Measurements from ENCODE around the gene FGD5. TPM values are rescaled to one million over a fixed set of nuclear protein-coding genes. Genes with fewer than 3 reads are reported as not detected.

FGD5 gene
- total RNA-seq, 1 donor from 2014 or later: not detected

- FAIRE-seq (no peak), DNase-seq (ENCODE audit: low read depth) (no peak)
- H3K27me3 ChIP-seq (ENCODE audit: control insufficient read depth, insufficient read depth, low read length): no peaks in the 10 kb centered on the region
- H3K4me3 ChIP-seq (ENCODE audit: low read depth, low read length): no peak overlapping the region
- TF ChIP-seq CTCF (IDR thresholded peaks at IDR 0.05; ENCODE audit: insufficient read depth, low read length, severe bottlenecking): no peak
- H3K36me3 ChIP-seq (ENCODE audit: control insufficient read depth, insufficient read depth, low read length): no peaks in the 10 kb centered on the region
Observed at GRCh38 chr3:14913926-14914778, 95.4 kb downstream of the FGD5 start.

GRCh38 chr3:14914779-14915117 lies 96.0 kb downstream of the FGD5 start:
- DNase-seq (ENCODE audit: low read depth): no peak
- no peaks in the 10 kb centered on the region for H3K27me3 ChIP-seq (ENCODE audit: control insufficient read depth, insufficient read depth, low read length)
- no peak overlapping the region for H3K4me3 ChIP-seq (ENCODE audit: low read depth, low read length)

GRCh38 chr3:14915636-14916222 lies 97.0 kb downstream of the FGD5 start:
- Histone ChIP-seq H3K27me3 (ENCODE audit: control insufficient read depth, insufficient read depth, low read length) (no peaks in the 10 kb centered on the region), H3K4me3 (ENCODE audit: low read depth, low read length) (no peak overlapping the region), H3K36me3 (ENCODE audit: control insufficient read depth, insufficient read depth, low read length) (no peaks in the 10 kb centered on the region)
- TF ChIP-seq CTCF (IDR thresholded peaks at IDR 0.05; ENCODE audit: insufficient read depth, low read length, severe bottlenecking): peak; percentile 34
- DNase-seq (ENCODE audit: low read depth) (peak; percentile 5), FAIRE-seq (peak; percentile 98)

More at GRCh38 chr3:14914779-14915117, 96.0 kb downstream of the FGD5 start:
- no peak for FAIRE-seq
- TF ChIP-seq CTCF (IDR thresholded peaks at IDR 0.05; ENCODE audit: insufficient read depth, low read length, severe bottlenecking): no peak
- H3K36me3 ChIP-seq (ENCODE audit: control insufficient read depth, insufficient read depth, low read length): no peaks in the 10 kb centered on the region

GRCh38 chr3:14918356-14918860 lies 99.6 kb downstream of the FGD5 start:
- no peaks in the 10 kb centered on the region for H3K27me3 ChIP-seq (ENCODE audit: control insufficient read depth, insufficient read depth, low read length)
- H3K4me3 ChIP-seq (ENCODE audit: low read depth, low read length): no peak overlapping the region
- H3K36me3 ChIP-seq (ENCODE audit: control insufficient read depth, insufficient read depth, low read length): no peaks in the 10 kb centered on the region
- FAIRE-seq (no peak), DNase-seq (ENCODE audit: low read depth) (no peak)
- TF ChIP-seq CTCF (IDR thresholded peaks at IDR 0.05; ENCODE audit: insufficient read depth, low read length, severe bottlenecking): no peak

- Histone ChIP-seq H3K27me3 (ENCODE audit: control insufficient read depth, insufficient read depth, low read length) (no peaks in the 10 kb centered on the region), H3K4me3 (ENCODE audit: low read depth, low read length) (no peak overlapping the region), H3K36me3 (ENCODE audit: control insufficient read depth, insufficient read depth, low read length) (no peaks in the 10 kb centered on the region)
- no peak for DNase-seq (ENCODE audit: low read depth)
- no peak for TF ChIP-seq CTCF (IDR thresholded peaks at IDR 0.05; ENCODE audit: insufficient read depth, low read length, severe bottlenecking)
- no peak for FAIRE-seq
Observed at GRCh38 chr3:14920536-14920935, 101.8 kb downstream of the FGD5 start.
